GM19238 (cell line): Measurements from ENCODE around the gene ECT2L.

Experiments used
- DNase-seq: peaks from one replicate; pipeline ENCODE4 v3.0.0; 2011; ENCODE audit warnings: low spot score; ENCODE audit not compliant: insufficient read length

The ECT2L gene

GRCh38 chr6:138805016-138805765, 9.3 kb downstream of the ECT2L start:
- no peak for DNase-seq

- DNase-seq = no peak
Measured at GRCh38 chr6:138806889-138807288, 11.0 kb downstream of the ECT2L start.

- no peak for DNase-seq
Measured at GRCh38 chr6:138809677-138810076, 13.8 kb downstream of the ECT2L start.

GRCh38 chr6:138811866-138812265, 16.0 kb downstream of the ECT2L start:
- no peak for DNase-seq

- no peak for DNase-seq
Measured at GRCh38 chr6:138814179-138814834, 18.4 kb downstream of the ECT2L start.

- no peak for DNase-seq
Measured at GRCh38 chr6:138815221-138815620, 19.3 kb downstream of the ECT2L start.

GRCh38 chr6:138815797-138816528, 20.1 kb downstream of the ECT2L start:
- DNase-seq = peak; percentile 16

GRCh38 chr6:138817799-138818198, 21.9 kb downstream of the ECT2L start:
- no peak for DNase-seq

GRCh38 chr6:138818496-138819194, 22.8 kb downstream of the ECT2L start:
- peak; percentile 16 for DNase-seq

GRCh38 chr6:138821519-138821918, 25.6 kb downstream of the ECT2L start:
- no peak for DNase-seq

- no peak for DNase-seq
Measured at GRCh38 chr6:138824482-138825144, 28.7 kb downstream of the ECT2L start.

- no peak for DNase-seq
Measured at GRCh38 chr6:138830248-138830647, 34.4 kb downstream of the ECT2L start.

GRCh38 chr6:138832182-138832581, 36.3 kb downstream of the ECT2L start:
- DNase-seq = no peak

GRCh38 chr6:138833816-138834539, 38.1 kb downstream of the ECT2L start:
- DNase-seq = no peak

- DNase-seq = no peak
Measured at GRCh38 chr6:138837246-138837645, 41.4 kb downstream of the ECT2L start.

GRCh38 chr6:138844192-138844591, 48.3 kb downstream of the ECT2L start:
- DNase-seq = no peak

GRCh38 chr6:138847884-138848283, 52.0 kb downstream of the ECT2L start:
- no peak for DNase-seq

- DNase-seq = no peak
Measured at GRCh38 chr6:138848461-138848860, 52.6 kb downstream of the ECT2L start.

- DNase-seq = no peak
Measured at GRCh38 chr6:138849791-138850190, 53.9 kb downstream of the ECT2L start.

- DNase-seq = no peak
Measured at GRCh38 chr6:138856654-138857053, 60.8 kb downstream of the ECT2L start.

GRCh38 chr6:138857775-138858174, 61.9 kb downstream of the ECT2L start:
- no peak for DNase-seq
